Measurements from ENCODE around the gene KCNK13.

GRCh38 chr14:90194706-90195105 is 132.9 kb downstream of the KCNK13 start:
- TF ChIP-seq ZFP3 (CRISPR knock-in tag; IDR thresholded peaks at IDR 0.05), result no peak
- TF ChIP-seq ESRRG (CRISPR knock-in tag; IDR thresholded peaks at IDR 0.05), result no peak
- no peak for TF ChIP-seq ZNF8 (CRISPR knock-in tag; IDR thresholded peaks at IDR 0.05)
- no peak for TF ChIP-seq POU6F1 (CRISPR knock-in tag; IDR thresholded peaks at IDR 0.05; ENCODE audit: borderline replicate concordance, low read depth)
- TF ChIP-seq, protein P1, sequence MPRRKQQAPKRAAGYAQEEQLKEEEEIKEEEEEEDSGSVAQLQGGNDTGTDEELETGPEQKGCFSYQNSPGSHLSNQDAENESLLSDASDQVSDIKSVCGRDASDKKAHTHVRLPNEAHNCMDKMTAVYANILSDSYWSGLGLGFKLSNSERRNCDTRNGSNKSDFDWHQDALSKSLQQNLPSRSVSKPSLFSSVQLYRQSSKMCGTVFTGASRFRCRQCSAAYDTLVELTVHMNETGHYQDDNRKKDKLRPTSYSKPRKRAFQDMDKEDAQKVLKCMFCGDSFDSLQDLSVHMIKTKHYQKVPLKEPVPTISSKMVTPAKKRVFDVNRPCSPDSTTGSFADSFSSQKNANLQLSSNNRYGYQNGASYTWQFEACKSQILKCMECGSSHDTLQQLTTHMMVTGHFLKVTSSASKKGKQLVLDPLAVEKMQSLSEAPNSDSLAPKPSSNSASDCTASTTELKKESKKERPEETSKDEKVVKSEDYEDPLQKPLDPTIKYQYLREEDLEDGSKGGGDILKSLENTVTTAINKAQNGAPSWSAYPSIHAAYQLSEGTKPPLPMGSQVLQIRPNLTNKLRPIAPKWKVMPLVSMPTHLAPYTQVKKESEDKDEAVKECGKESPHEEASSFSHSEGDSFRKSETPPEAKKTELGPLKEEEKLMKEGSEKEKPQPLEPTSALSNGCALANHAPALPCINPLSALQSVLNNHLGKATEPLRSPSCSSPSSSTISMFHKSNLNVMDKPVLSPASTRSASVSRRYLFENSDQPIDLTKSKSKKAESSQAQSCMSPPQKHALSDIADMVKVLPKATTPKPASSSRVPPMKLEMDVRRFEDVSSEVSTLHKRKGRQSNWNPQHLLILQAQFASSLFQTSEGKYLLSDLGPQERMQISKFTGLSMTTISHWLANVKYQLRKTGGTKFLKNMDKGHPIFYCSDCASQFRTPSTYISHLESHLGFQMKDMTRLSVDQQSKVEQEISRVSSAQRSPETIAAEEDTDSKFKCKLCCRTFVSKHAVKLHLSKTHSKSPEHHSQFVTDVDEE (CRISPR knock-in tag; IDR thresholded peaks at IDR 0.05), result no peak
- TF ChIP-seq, protein P2, sequence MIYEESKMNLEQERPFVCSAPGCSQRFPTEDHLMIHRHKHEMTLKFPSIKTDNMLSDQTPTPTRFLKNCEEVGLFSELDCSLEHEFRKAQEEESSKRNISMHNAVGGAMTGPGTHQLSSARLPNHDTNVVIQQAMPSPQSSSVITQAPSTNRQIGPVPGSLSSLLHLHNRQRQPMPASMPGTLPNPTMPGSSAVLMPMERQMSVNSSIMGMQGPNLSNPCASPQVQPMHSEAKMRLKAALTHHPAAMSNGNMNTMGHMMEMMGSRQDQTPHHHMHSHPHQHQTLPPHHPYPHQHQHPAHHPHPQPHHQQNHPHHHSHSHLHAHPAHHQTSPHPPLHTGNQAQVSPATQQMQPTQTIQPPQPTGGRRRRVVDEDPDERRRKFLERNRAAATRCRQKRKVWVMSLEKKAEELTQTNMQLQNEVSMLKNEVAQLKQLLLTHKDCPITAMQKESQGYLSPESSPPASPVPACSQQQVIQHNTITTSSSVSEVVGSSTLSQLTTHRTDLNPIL (CRISPR knock-in tag; IDR thresholded peaks at IDR 0.05; ENCODE audit: low read depth), result no peak
- no peak for TF ChIP-seq SNAI2 (CRISPR knock-in tag; IDR thresholded peaks at IDR 0.05)
- TF ChIP-seq ZNF70 (CRISPR knock-in tag; IDR thresholded peaks at IDR 0.05), result no peak
- TF ChIP-seq RARB (CRISPR knock-in tag; IDR thresholded peaks at IDR 0.05), result no peak
- TF ChIP-seq PATZ1 (CRISPR knock-in tag; IDR thresholded peaks at IDR 0.05; ENCODE audit: borderline replicate concordance), result no peak
